WTC11 (cell line): ENCODE measurements around the gene ABR. TPM values are rescaled to one million over a fixed set of nuclear protein-coding genes. Genes with fewer than 3 reads are reported as not detected.

Source experiments
- ATAC-seq: fragments of 200-7000 bp; cut with Tn5 transposase; 2 replicates; pipeline ENCODE4 v1.10.0; 2021; ENCODE audit warnings: mild to moderate bottlenecking, moderate library complexity
- CTCF ChIA-PET: fragments of 300-600 bp; sonication (Branson Sonifier 250); formaldehyde crosslinking; loops from one replicate; lab custom pipeline; 2021; ENCODE audit warnings: antibody characterized with exemption; lab: Charles Lee
- POLR2A ChIA-PET: fragments of 350-600 bp; sonication (Branson Sonifier 250); formaldehyde crosslinking; loops from one replicate; lab custom pipeline; 2021; ENCODE audit warnings: antibody characterized with exemption; lab: Charles Lee
- DNase-seq: peaks from one replicate; pipeline ENCODE4 v3.0.0; 2021; ENCODE audit warnings: low spot score
- H3K27ac Mint-ChIP-seq: 2 replicates; pipeline ENCODE4 v1.8.0; 2021; ENCODE audit warnings: mixed read lengths
- H3K27me3 Mint-ChIP-seq: 2 replicates; pipeline ENCODE4 v1.8.0; 2021; ENCODE audit warnings: low read depth, mild to moderate bottlenecking, moderate library complexity, mixed read lengths
- H3K36me3 Mint-ChIP-seq: 2 replicates; pipeline ENCODE4 v1.8.0; 2021; ENCODE audit warnings: mixed read lengths
- H3K4me1 Mint-ChIP-seq: 2 replicates; pipeline ENCODE4 v1.8.0; 2022; ENCODE audit warnings: mixed read lengths
- H3K4me3 Mint-ChIP-seq: 2 replicates; pipeline ENCODE4 v1.8.0; 2021; ENCODE audit warnings: mild to moderate bottlenecking, moderate library complexity, mixed read lengths
- H3K9me3 Mint-ChIP-seq: 2 replicates; pipeline ENCODE4 v1.8.0; 2021; ENCODE audit warnings: mixed read lengths
- AR ChIP-seq: fragments of 250-450 bp; sonication (Bioruptor Pico); IDR thresholded peaks from 2 replicates; pipeline ENCODE4 v1.9.0; 2021; ENCODE audit warnings: mild to moderate bottlenecking
- CTCF ChIP-seq: fragments of 200-600 bp; IDR thresholded peaks from 2 replicates; pipeline ENCODE4 v1.8.0; 2022; ENCODE audit warnings: antibody characterized with exemption
- E2F1 ChIP-seq: sonication (generic); formaldehyde crosslinking; IDR thresholded peaks from 2 replicates; pipeline ENCODE4 v1.8.0; 2022; ENCODE audit warnings: mild to moderate bottlenecking, missing genetic modification reagents
- ESRRA ChIP-seq: sonication (generic); formaldehyde crosslinking; IDR thresholded peaks from 2 replicates; pipeline ENCODE4 v1.8.1; 2022; ENCODE audit warnings: mild to moderate bottlenecking, missing genetic modification reagents, borderline replicate concordance
- FOXJ3 ChIP-seq: sonication (generic); formaldehyde crosslinking; IDR thresholded peaks from 2 replicates; pipeline ENCODE4 v1.9.0; 2021; ENCODE audit warnings: missing genetic modification reagents, mild to moderate bottlenecking, borderline replicate concordance
- FOXK1 ChIP-seq: sonication (generic); formaldehyde crosslinking; IDR thresholded peaks from 2 replicates; pipeline ENCODE4 v1.8.0; 2022; ENCODE audit warnings: mild to moderate bottlenecking, moderate library complexity, missing genetic modification reagents
- FOXP1 ChIP-seq: sonication (generic); formaldehyde crosslinking; IDR thresholded peaks from 2 replicates; pipeline ENCODE4 v1.8.0; 2022; ENCODE audit warnings: missing genetic modification reagents, mild to moderate bottlenecking, moderate library complexity, borderline replicate concordance
- GRHL2 ChIP-seq: fragments of 250-450 bp; sonication (Bioruptor Pico); IDR thresholded peaks from 2 replicates; pipeline ENCODE4 v1.8.0; 2022; ENCODE audit warnings: mild to moderate bottlenecking, moderate library complexity; ENCODE audit not compliant: insufficient replicate concordance, severe bottlenecking
- IRF1 ChIP-seq: sonication (generic); formaldehyde crosslinking; IDR thresholded peaks from 2 replicates; pipeline ENCODE4 v1.8.0; 2023; ENCODE audit warnings: missing genetic modification reagents
- IRF2 ChIP-seq: sonication (generic); formaldehyde crosslinking; IDR thresholded peaks from 2 replicates; pipeline ENCODE4 v1.8.0; 2022; ENCODE audit warnings: low read depth, missing genetic modification reagents, borderline replicate concordance
- MAX ChIP-seq: sonication (generic); formaldehyde crosslinking; IDR thresholded peaks from 2 replicates; pipeline ENCODE4 v1.8.0; 2022; ENCODE audit warnings: mild to moderate bottlenecking, missing genetic modification reagents
- NFATC4 ChIP-seq: fragments of 250-450 bp; sonication (Bioruptor Pico); IDR thresholded peaks from 2 replicates; pipeline ENCODE4 v1.9.0; 2021; ENCODE audit warnings: mild to moderate bottlenecking
- NFYB ChIP-seq: sonication (generic); formaldehyde crosslinking; conservative IDR thresholded peaks from 2 replicates; pipeline ENCODE4 v1.8.0; 2022; ENCODE audit warnings: low read depth, missing genetic modification reagents
- PREB ChIP-seq: sonication (generic); formaldehyde crosslinking; IDR thresholded peaks from 2 replicates; pipeline ENCODE4 v1.8.1; 2022; ENCODE audit warnings: mild to moderate bottlenecking, missing genetic modification reagents, moderate library complexity, borderline replicate concordance
- RELA ChIP-seq: sonication (generic); formaldehyde crosslinking; IDR thresholded peaks from 2 replicates; pipeline ENCODE4 v1.8.1; 2022; ENCODE audit warnings: missing genetic modification reagents, mild to moderate bottlenecking, borderline replicate concordance
- SMAD3 ChIP-seq: sonication (generic); formaldehyde crosslinking; IDR thresholded peaks from 2 replicates; pipeline ENCODE4 v1.8.0; 2022; ENCODE audit warnings: missing genetic modification reagents, mild to moderate bottlenecking, borderline replicate concordance
- TP53 ChIP-seq: sonication (generic); formaldehyde crosslinking; IDR thresholded peaks from 2 replicates; pipeline ENCODE4 v1.8.1; 2023; ENCODE audit warnings: mild to moderate bottlenecking, missing genetic modification reagents
- USF2 ChIP-seq: sonication (generic); formaldehyde crosslinking; IDR thresholded peaks from 2 replicates; pipeline ENCODE4 v1.8.1; 2023; ENCODE audit warnings: mild to moderate bottlenecking, missing genetic modification reagents, moderate library complexity
- ZBTB21 ChIP-seq: sonication (generic); formaldehyde crosslinking; IDR thresholded peaks from 2 replicates; pipeline ENCODE4 v1.8.1; 2023; ENCODE audit warnings: mild to moderate bottlenecking, missing genetic modification reagents, borderline replicate concordance
- ZNF232 ChIP-seq: sonication (generic); formaldehyde crosslinking; IDR thresholded peaks from 2 replicates; pipeline ENCODE4 v1.8.0; 2022; ENCODE audit warnings: mild to moderate bottlenecking, missing genetic modification reagents
- ZNF263 ChIP-seq: sonication (generic); formaldehyde crosslinking; IDR thresholded peaks from 2 replicates; pipeline ENCODE4 v1.8.1; 2022; ENCODE audit warnings: low read depth, mild to moderate bottlenecking, moderate library complexity, missing genetic modification reagents
- ZNF396 ChIP-seq: fragments of 250-450 bp; sonication (Bioruptor Pico); IDR thresholded peaks from 2 replicates; pipeline ENCODE4 v1.8.0; 2021; ENCODE audit warnings: mild to moderate bottlenecking, moderate library complexity, borderline replicate concordance
- total RNA-seq: library from RNA; stranded (reverse); gene quantifications from 3 replicates; pipeline ENCODE4 v1.2.3, GENCODE V29; 2021

The ABR gene
- total RNA-seq, 1 experiment from 2014 or later: 38.0 TPM

GRCh38 chr17:1158879-1159278, 20.9 kb downstream of the ABR start:
- DNase-seq (no peak), ATAC-seq (no peak)
- no peak overlapping the region; the same call in 1 of the 2 replicates for H3K27ac Mint-ChIP-seq

GRCh38 chr17:1156864-1157263, 22.9 kb downstream of the ABR start:
- Mint-ChIP-seq H3K27ac (no peak overlapping the region), H3K27me3 (no peaks in the 10 kb centered on the region), H3K4me3 (no peak overlapping the region), H3K4me1 (peaks cover 7% of the 10 kb centered on the region), H3K9me3 (peaks cover 3% of the 10 kb centered on the region; the same call in 1 of the 2 replicates), H3K36me3 (peaks cover 12% of the 10 kb centered on the region)
- ATAC-seq: no peak
- ChIA-PET CTCF (interaction anchor here (0.6 to 2.6 kb wide), 5 partner anchors 9 to 177 kb away, joined by 4 to 10 read pairs (median 6); partner anchors contain the start of gene NXN), POLR2A (interaction anchor here (0.7 kb wide), 1 partner anchor 24 kb away, joined by 3 read pairs; no protein-coding TSS in a partner anchor)
- no peak for DNase-seq
- TF ChIP-seq ZNF396 (CRISPR knock-in tag): no peak
- no peak for TF ChIP-seq ZNF263 (CRISPR knock-in tag)
- no peak for TF ChIP-seq IRF2 (CRISPR knock-in tag)
- no peak for TF ChIP-seq ZNF232 (CRISPR knock-in tag)
- no peak for TF ChIP-seq PREB (CRISPR knock-in tag)

More at GRCh38 chr17:1158879-1159278, 20.9 kb downstream of the ABR start:
- H3K9me3 Mint-ChIP-seq: peaks cover 3% of the 10 kb centered on the region; the same call in 1 of the 2 replicates
- H3K4me1 Mint-ChIP-seq: peaks cover 7% of the 10 kb centered on the region
- H3K27me3 Mint-ChIP-seq: no peaks in the 10 kb centered on the region
- ChIA-PET CTCF (interaction anchor here (1.2 kb wide), 1 partner anchor 29 kb away, joined by 5 read pairs; no protein-coding TSS in a partner anchor), POLR2A (no interaction called here)
- no peak overlapping the region for H3K4me3 Mint-ChIP-seq
- TF ChIP-seq FOXJ3 (CRISPR knock-in tag): no peak
- TF ChIP-seq, all 79 proteins: peak for 0
- H3K36me3 Mint-ChIP-seq: peaks cover 12% of the 10 kb centered on the region

- no peaks in the 10 kb centered on the region for H3K4me1 Mint-ChIP-seq
- H3K36me3 Mint-ChIP-seq: peaks cover 8% of the 10 kb centered on the region
- CTCF ChIA-PET: interaction anchor here (1.0 to 2.6 kb wide), 4 partner anchors 32 to 97 kb away, joined by 6 to 10 read pairs (median 8); no protein-coding TSS in a partner anchor
- DNase-seq (no peak), ATAC-seq (no peak)
- H3K27me3 Mint-ChIP-seq: no peaks in the 10 kb centered on the region
- H3K4me3 Mint-ChIP-seq: no peak overlapping the region
- POLR2A ChIA-PET: interaction anchor here (1.0 kb wide), 1 partner anchor 27 kb away, joined by 3 read pairs; no protein-coding TSS in a partner anchor
- H3K27ac Mint-ChIP-seq: no peak overlapping the region
- H3K9me3 Mint-ChIP-seq: peaks cover 3% of the 10 kb centered on the region; the same call in 1 of the 2 replicates
- TF ChIP-seq ZBTB21 (CRISPR knock-in tag): no peak
- TF ChIP-seq RELA: no peak
- no peak for TF ChIP-seq NFYB
- TF ChIP-seq IRF2 (CRISPR knock-in tag): no peak
- TF ChIP-seq FOXP1 (CRISPR knock-in tag): no peak
- no peak for TF ChIP-seq FOXK1 (CRISPR knock-in tag)
- no peak for TF ChIP-seq TP53
- no peak for TF ChIP-seq USF2 (CRISPR knock-in tag)
- no peak for TF ChIP-seq ESRRA (CRISPR knock-in tag)
- TF ChIP-seq CTCF: no peak
- no peak for TF ChIP-seq IRF1
- no peak for TF ChIP-seq MAX (CRISPR knock-in tag)
- TF ChIP-seq AR (CRISPR knock-in tag): no peak
- TF ChIP-seq E2F1 (CRISPR knock-in tag): no peak
- no peak for TF ChIP-seq SMAD3
- TF ChIP-seq NFATC4 (CRISPR knock-in tag): no peak
- TF ChIP-seq GRHL2 (CRISPR knock-in tag): no peak
Observed at GRCh38 chr17:1154704-1155103, 25.1 kb downstream of the ABR start.
